Liver (tissue), 9 donors: ENCODE measurements around the gene DHRS4. TPM values are rescaled to one million over a fixed set of nuclear protein-coding genes. Genes with fewer than 3 reads are reported as not detected.

Experiments
- DNase-seq: peaks from one replicate; pipeline ENCODE4 v3.0.0-alpha.2; 2017; ENCODE audit warnings: low spot score
- H3K27ac ChIP-seq, 2 donors: one replicate each; pipeline ENCODE4 v1.7.0; 2013; ENCODE audit warnings: inconsistent platforms in 2 of 2, low read length in 2 of 2, control low read depth in 1 of 2, low read depth in 1 of 2, mild to moderate bottlenecking in 1 of 2
- H3K27me3 ChIP-seq, 4 donors: one replicate each; pipeline versions ENCODE4 v1.6.1 to v1.7.0; 2013; ENCODE audit warnings: low read length in 3 of 4, inconsistent platforms in 1 of 4, mild to moderate bottlenecking in 1 of 4, moderate library complexity in 1 of 4; ENCODE audit not compliant: control insufficient read depth in 4 of 4, insufficient read depth in 4 of 4
- H3K36me3 ChIP-seq, 4 donors: one replicate each; pipeline versions ENCODE4 v1.6.1 to v1.7.0; 2013; ENCODE audit warnings: low read length in 3 of 4, mild to moderate bottlenecking in 3 of 4, low read depth in 1 of 4, moderate library complexity in 1 of 4; ENCODE audit not compliant: control insufficient read depth in 4 of 4, insufficient read depth in 3 of 4
- H3K4me1 ChIP-seq, 4 donors: one replicate each; pipeline versions ENCODE4 v1.6.1 to v1.7.0; 2013; ENCODE audit warnings: low read length in 3 of 4, mild to moderate bottlenecking in 3 of 4, moderate library complexity in 1 of 4; ENCODE audit not compliant: control insufficient read depth in 4 of 4, insufficient read depth in 4 of 4
- H3K4me3 ChIP-seq, 3 donors: one replicate each; pipeline versions ENCODE4 v1.6.1 to v1.7.0; 2013; ENCODE audit warnings: low read length in 3 of 3, control low read depth in 1 of 3, low read depth in 1 of 3, mild to moderate bottlenecking in 1 of 3
- H3K9ac ChIP-seq, 2 donors: one replicate each; pipeline ENCODE4 v1.7.0; 2013; ENCODE audit warnings: low read length in 2 of 2, mild to moderate bottlenecking in 2 of 2, moderate library complexity in 2 of 2, control low read depth in 1 of 2, low read depth in 1 of 2
- H3K9me3 ChIP-seq, 4 donors: one replicate each; pipeline versions ENCODE4 v1.6.1 to v1.7.0; 2013; ENCODE audit warnings: low read length in 3 of 4; ENCODE audit not compliant: control insufficient read depth in 4 of 4
- ATF3 ChIP-seq: IDR thresholded peaks from 2 replicates; pipeline ENCODE4 v1.6.1; 2016; ENCODE audit warnings: antibody characterized with exemption
- CTCF ChIP-seq: fragments of 150-350 bp; IDR thresholded peaks from 2 replicates; pipeline ENCODE4 v1.5.1; 2017; ENCODE audit warnings: improper control_type of control experiment, low read depth, low read length; ENCODE audit not compliant: missing input control
- EGR1 ChIP-seq, 2 donors: IDR thresholded peaks; 2 replicates each; pipeline ENCODE4 v1.6.1; 2016 to 2018; ENCODE audit warnings: antibody characterized with exemption in 2 of 2, low read depth in 2 of 2
- FOXA1 ChIP-seq: IDR thresholded peaks from 2 replicates; pipeline ENCODE4 v1.6.1; 2016; ENCODE audit warnings: antibody characterized with exemption
- FOXA2 ChIP-seq: IDR thresholded peaks from 2 replicates; pipeline ENCODE4 v1.6.1; 2016; ENCODE audit warnings: antibody characterized with exemption
- GABPA ChIP-seq, 2 donors: IDR thresholded peaks in 1 of 2; conservative IDR thresholded peaks in 1 of 2; 2 replicates each; pipeline ENCODE4 v1.6.1; 2016; ENCODE audit warnings: antibody characterized with exemption in 2 of 2, mild to moderate bottlenecking in 1 of 2, moderate library complexity in 1 of 2
- HNF4A ChIP-seq, 2 donors: conservative IDR thresholded peaks; 2 replicates each; pipeline ENCODE4 v1.6.1; 2016; ENCODE audit warnings: antibody characterized with exemption in 2 of 2, mild to moderate bottlenecking in 2 of 2
- HNF4G ChIP-seq: IDR thresholded peaks from 2 replicates; pipeline ENCODE4 v1.6.1; 2016; ENCODE audit warnings: antibody characterized with exemption
- MAX ChIP-seq: IDR thresholded peaks from 2 replicates; pipeline ENCODE4 v1.6.1; 2016; ENCODE audit warnings: antibody characterized with exemption
- NR2F2 ChIP-seq: IDR thresholded peaks from 2 replicates; pipeline ENCODE4 v1.6.1; 2016; ENCODE audit warnings: antibody characterized with exemption
- RAD21 ChIP-seq, 2 donors: IDR thresholded peaks; 2 replicates each; pipeline ENCODE4 v1.6.1; 2016; ENCODE audit warnings: antibody characterized with exemption in 2 of 2, mild to moderate bottlenecking in 2 of 2
- REST ChIP-seq: IDR thresholded peaks from 2 replicates; pipeline ENCODE4 v1.6.1; 2016; ENCODE audit warnings: antibody characterized with exemption, mild to moderate bottlenecking
- RXRA ChIP-seq, 2 donors: IDR thresholded peaks; 2 replicates each; pipeline ENCODE4 v1.6.1; 2017 to 2018; ENCODE audit warnings: antibody characterized with exemption in 2 of 2, mild to moderate bottlenecking in 1 of 2
- SP1 ChIP-seq: IDR thresholded peaks from 2 replicates; pipeline ENCODE4 v1.6.1; 2018; ENCODE audit warnings: antibody characterized with exemption, mild to moderate bottlenecking
- TAF1 ChIP-seq: conservative IDR thresholded peaks from 2 replicates; pipeline ENCODE4 v1.6.1; 2016; ENCODE audit warnings: antibody characterized with exemption, mild to moderate bottlenecking
- YY1 ChIP-seq: IDR thresholded peaks from 2 replicates; pipeline ENCODE4 v1.6.1; 2016; ENCODE audit warnings: antibody characterized with exemption, mild to moderate bottlenecking
- ZBTB33 ChIP-seq: IDR thresholded peaks from 2 replicates; pipeline ENCODE4 v1.6.1; 2016; ENCODE audit warnings: antibody characterized with exemption
- WGBS: extraction: QIAGEN DNeasy Blood & Tissue Kit; methylation state at CpG from one replicate; pipeline ENCODE4 v1.1.7; 2013; 5-methylcytosine and 5-hydroxymethylcytosine counted together
- polyA plus RNA-seq, 2 donors: library from polyadenylated mRNA; stranded (reverse) in 1 of 2; unstranded in 1 of 2; fragments of 200-250 nt in 1 of 2; fragments of >200 nt in 1 of 2; fragmentation: Nextera tagmentation in 1 of 2; extraction: Ambion mirVana in 1 of 2; gene quantifications; one replicate each; pipeline versions ENCODE4 v1.2.1 to v1.2.3, GENCODE V29; 2013 to 2015
- total RNA-seq, 2 donors: library from RNA; depleted of rRNA; stranded (reverse); fragments of >200 nt; gene quantifications; one replicate each; pipeline ENCODE4 v1.2.3, GENCODE V29; 2014
- donor health status: healthy.
- donor health status: healthy.
- donor health status: healthy.
- donor health status: healthy.
- donor health status: healthy.

The DHRS4 gene
- total and polyA plus RNA-seq, 4 donors: 53.6 to 70.2 (median 61.5) TPM

- peaks cover 15 to 57% (median 56%) of the 10 kb centered on the region in 4 donors for H3K4me1 ChIP-seq
- no peak for DNase-seq
- H3K9me3 ChIP-seq: no peaks in the 10 kb centered on the region
- 90% methylated on average over 3 of the region's 3 CpGs for WGBS
- H3K4me3 ChIP-seq: no peak overlapping the region
- no peaks in the 10 kb centered on the region for H3K27me3 ChIP-seq
- H3K27ac ChIP-seq: no peak overlapping the region
- no peaks in the 10 kb centered on the region for H3K36me3 ChIP-seq
- no peak overlapping the region for H3K9ac ChIP-seq
- TF ChIP-seq GABPA (IDR thresholded peaks at IDR 0.05 in 1 of 2, conservative IDR thresholded peaks at IDR 0.05 in 1 of 2) (no peak), NR2F2 (no peak)
These were observed 20.9 kb upstream of the DHRS4 start for GRCh38 chr14:23932639-23933038.

- Histone ChIP-seq H3K27me3 (no peaks in the 10 kb centered on the region), H3K36me3 (no peaks in the 10 kb centered on the region), H3K9me3 (no peaks in the 10 kb centered on the region), H3K4me3 (no peak overlapping the region), H3K27ac (no peak overlapping the region), H3K4me1 (peaks cover 15 to 63% (median 61%) of the 10 kb centered on the region in 4 donors), H3K9ac (no peak overlapping the region)
- 94% methylated on average over 4 of the region's 4 CpGs for WGBS
- no peak for TF ChIP-seq CTCF
- no peak for TF ChIP-seq HNF4G
- no peak for TF ChIP-seq RXRA (IDR thresholded peaks at IDR 0.05)
- TF ChIP-seq EGR1 (IDR thresholded peaks at IDR 0.05; ENCODE audit: low read depth in 2 of 2): no peak
- no peak for TF ChIP-seq HNF4A (conservative IDR thresholded peaks at IDR 0.05)
- TF ChIP-seq FOXA2: no peak
- no peak for TF ChIP-seq SP1
- no peak for TF ChIP-seq RAD21 (IDR thresholded peaks at IDR 0.05)
- no peak for TF ChIP-seq ZBTB33
- TF ChIP-seq FOXA1: no peak
- no peak for TF ChIP-seq MAX
- no peak for TF ChIP-seq TAF1
- TF ChIP-seq GABPA (IDR thresholded peaks at IDR 0.05 in 1 of 2, conservative IDR thresholded peaks at IDR 0.05 in 1 of 2): no peak
- TF ChIP-seq YY1: no peak
- TF ChIP-seq NR2F2: no peak
- no peak for TF ChIP-seq REST
- no peak for TF ChIP-seq ATF3
- no peak for DNase-seq
These were observed 20.3 kb upstream of the DHRS4 start for GRCh38 chr14:23933108-23933741.
